NB4 (cell line): ENCODE results near the gene DAW1.

ENCODE experiments used
- CTCF ChIP-seq: IDR thresholded peaks from one replicate; pipeline ENCODE4 v1.5.1; 2012; ENCODE audit warnings: low read depth, low read length
- MAX ChIP-seq: IDR thresholded peaks from 2 replicates; pipeline ENCODE4 v1.6.1; 2011; ENCODE audit warnings: low read depth, low read length
- POLR2A ChIP-seq: IDR thresholded peaks from 2 replicates; pipeline ENCODE4 v1.6.1; 2011; ENCODE audit warnings: mild to moderate bottlenecking; ENCODE audit not compliant: insufficient read length; ENCODE audit errors: extremely low read depth

GRCh38 chr2:227921648-227922047 lies 50.2 kb downstream of the DAW1 start:
- TF ChIP-seq CTCF: no peak
- TF ChIP-seq MAX: no peak
- no peak for TF ChIP-seq POLR2A
